GM21360 (cell line): Measurements from ENCODE around the gene EHBP1.

Source experiments
- ATAC-seq: cut with Tn5 transposase; IDR thresholded peaks from one replicate; pipeline ENCODE4 v1.9.1; 2021; ENCODE audit warnings: mild to moderate bottlenecking, moderate library complexity; ENCODE audit not compliant: unreplicated experiment

Gene EHBP1

DNA sequence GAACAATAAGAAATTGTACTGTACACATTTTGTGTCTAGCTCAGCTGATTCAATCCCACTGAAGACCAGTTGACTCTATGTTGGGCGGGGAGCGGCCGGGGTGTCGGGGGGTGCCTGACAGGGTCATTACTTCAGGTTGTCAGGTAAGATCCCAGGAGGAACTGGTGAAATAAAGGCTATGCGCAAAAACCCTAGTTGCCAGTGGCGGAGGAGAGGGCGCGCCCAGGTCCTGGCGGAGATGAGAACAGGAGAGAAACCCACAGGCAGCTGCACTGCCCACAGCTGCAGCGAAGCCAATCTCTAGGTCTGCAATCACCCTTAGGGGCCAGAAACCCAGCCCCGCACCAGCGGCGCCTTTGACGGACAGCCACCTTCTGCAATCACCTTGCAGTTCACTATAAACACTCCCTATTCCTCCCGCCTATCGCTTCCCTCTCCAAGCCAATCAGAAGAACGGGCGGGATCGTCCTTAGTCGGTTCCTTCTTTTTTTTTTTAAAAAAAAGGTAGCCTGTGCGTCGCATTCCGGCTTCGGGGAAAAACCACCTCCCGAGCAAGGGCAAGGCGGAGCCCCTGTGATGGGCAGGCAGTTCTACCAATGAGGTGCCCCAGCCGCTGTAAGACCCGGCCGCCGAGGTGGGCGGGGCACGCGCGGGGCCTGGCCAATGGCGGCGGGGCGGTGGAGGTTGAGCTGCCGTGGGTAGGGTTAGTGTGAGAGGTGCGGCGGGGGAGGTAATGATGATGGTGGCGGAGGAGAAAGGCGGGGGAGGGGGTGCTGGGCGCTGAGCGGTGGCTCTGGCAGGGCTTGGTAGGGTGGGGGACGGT, at the start of gene EHBP1:
Gene EHBP1 (plus strand): TSS at position 707 of the 823 bp plus-strand sequence. CDS start 1,479 bp downstream, outside the sequence.
- ATAC-seq: peak; percentile 92

DNA sequence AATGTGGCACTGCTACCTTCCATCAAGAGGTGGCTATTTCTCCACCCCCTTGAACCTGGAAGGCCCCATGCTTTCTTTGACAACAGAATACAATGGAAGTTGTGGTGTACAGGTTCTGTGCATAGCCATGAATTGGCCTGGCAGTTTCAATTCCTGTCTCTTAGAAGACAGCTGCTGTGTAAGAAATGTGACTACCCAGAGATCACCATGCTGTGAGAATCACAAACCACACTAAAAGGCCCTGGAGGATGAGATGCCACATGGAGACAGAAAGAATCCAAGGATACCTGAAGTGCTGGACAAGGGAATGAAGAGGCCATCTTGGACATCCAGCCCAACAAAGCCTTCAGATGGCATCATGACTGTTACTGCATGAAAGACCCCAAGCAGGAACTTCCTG, 47.7 kb upstream of the EHBP1 start:
- peak; percentile 53 for ATAC-seq

DNA sequence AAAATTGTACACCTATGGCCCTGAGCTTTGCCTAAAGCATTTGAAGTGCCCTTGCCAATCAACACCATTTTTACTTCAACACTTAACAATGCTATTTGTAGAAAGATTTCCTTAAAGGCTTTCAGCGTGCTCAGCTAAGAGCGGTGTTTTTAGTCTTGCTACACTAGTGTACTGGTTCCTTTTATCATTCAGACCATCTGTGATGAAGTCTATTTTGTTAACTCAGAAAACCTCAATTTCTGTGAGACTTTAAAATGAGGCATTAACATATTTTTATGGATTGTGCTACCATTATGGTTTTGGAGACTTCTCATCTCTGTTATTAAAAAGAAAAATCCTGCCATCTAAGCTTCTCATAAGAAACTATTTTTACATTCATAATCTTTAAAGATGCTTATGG, 46.6 kb upstream of the EHBP1 start:
- ATAC-seq: no peak

DNA sequence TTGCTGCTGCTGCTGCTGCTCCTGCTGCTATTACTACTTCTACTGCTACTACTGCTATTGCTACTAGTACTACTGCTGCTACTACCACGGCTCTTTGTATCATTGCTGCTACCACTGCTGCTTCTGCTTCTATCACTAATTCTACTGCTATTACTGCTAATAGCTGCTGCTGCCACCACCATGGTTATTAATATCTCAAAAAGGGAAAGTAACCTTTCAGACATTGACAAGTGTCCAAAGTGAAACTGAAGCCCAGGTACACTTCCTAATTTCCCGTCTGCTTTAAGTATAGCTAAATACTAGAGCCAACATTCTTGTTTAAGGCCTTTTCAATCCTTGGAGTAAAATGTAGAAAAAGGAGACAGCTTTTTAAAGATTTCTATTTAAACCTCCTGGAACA, 45.4 kb upstream of the EHBP1 start:
- ATAC-seq: peak; percentile 73

- ATAC-seq: no peak
These were observed 44.8 kb upstream of the EHBP1 start for GRCh38 chr2:62660582-62661262.

DNA sequence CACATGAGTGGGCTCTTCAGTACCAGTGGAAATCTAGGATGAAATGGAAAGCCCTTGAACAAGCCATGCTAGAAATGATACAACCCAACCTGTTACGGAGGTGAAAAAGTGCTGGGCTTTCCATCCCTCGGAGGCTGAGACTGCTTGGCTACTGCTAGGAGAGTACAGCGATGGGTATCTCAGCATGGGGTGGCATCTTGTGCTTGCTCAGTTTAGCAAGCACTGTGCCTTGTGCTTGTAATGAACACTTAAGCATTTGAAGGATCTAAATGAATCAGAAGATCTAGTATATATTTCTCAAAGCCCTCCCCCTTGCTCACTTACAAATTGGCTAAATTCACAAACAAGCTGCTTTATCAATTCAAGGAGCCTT, 44.3 kb upstream of the EHBP1 start:
- ATAC-seq: no peak

DNA sequence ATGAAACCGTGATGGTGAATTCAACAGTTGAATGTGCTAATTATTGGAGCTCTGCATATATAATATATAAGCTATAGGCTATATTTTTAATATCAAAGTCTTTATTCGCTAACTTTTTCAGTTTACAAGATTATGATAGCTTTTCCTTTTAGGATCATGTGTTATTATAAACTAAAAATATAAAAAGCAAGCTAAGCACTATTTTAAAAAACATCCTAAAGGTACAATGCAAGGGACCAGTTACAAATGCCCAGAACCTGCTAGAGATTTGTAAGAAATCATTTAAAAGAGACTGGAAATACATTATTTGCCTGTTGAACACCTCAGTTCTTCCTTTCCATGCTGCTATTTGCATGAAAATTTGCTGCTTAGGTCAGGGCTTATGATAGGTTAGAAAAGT, 43.4 kb upstream of the EHBP1 start:
- no peak for ATAC-seq

GRCh38 chr2:62662554-62662953, 43.0 kb upstream of the EHBP1 start:
- ATAC-seq: no peak

DNA sequence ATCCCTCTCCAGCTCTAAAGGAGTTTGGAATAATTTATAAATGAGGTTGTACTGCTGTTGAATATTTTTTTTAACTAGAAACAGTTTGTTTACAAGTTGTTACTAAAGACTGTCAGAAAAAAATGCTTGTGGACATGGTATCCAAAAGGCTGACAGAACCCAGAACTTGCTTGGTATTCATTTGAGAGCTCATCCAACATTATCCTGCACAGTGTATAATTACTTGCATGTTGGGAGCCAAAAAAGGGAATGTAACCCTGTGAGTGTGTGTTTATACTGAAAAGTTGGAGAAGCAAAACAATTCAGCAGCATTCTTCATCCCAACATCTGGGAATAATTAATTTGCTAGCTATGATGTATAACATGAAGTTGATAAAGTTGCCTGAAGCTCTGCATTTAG, 42.1 kb upstream of the EHBP1 start:
- ATAC-seq: no peak

DNA sequence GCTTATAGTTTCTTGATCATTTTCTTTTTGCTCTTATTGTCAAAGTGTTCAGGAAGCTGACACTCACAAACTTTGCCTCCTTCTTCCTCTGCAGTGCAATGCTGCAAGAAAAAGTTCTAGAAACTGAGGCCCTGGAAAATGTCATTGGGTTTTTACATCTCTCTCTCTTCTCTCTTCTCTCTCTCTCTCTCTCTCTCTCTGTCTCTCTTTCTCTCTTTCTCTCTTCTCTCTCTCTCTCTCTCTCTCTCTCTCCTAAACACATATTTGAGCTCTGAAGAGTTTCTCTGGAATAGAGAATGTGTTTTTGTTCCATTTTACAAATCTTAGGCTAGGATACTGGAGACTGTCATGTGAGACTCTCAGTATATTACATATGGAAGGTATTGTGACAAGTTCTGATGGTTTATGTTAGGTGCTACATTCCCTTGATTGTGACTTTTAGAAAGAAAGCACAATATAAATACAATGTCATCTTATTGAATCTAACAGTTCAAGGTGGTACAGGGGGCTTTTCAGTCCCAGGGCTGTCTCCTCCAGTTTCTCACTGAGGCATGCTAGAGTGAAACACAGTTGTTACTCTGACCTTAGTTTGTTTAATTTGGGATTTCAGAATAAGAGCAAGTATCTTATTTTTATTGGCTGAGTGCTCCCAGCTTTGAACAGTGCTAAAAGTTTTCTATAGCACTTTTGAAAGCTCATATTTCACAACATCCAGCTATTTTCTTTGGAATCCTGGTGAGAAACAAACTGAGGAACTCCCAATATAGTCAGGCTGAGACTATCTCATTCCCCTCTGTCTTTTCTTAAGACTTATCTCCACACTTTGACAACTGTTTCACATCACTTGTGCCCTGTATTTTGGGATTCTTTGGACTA, 41.4 kb upstream of the EHBP1 start:
- no peak for ATAC-seq

- ATAC-seq: no peak
These were observed 40.1 kb upstream of the EHBP1 start for GRCh38 chr2:62665446-62665845.

DNA sequence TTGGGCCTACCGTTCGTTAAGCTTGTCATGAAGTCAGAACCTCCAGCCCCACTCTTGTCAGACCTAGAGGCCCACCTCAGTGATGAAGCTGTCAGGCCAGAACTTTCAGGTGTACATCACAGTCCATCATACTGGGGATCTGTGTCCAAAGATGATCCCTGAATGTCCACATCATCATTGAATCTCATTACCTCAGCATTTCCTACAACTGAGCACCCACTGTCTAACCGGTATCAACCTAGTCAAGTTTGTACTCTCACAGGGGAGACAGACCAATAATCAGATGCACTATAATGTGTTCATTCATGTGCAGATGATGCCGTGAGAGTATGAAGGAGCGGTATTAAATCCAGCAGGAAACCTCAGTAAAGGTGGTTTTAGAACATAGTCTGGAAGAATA, 36.3 kb upstream of the EHBP1 start:
- no peak for ATAC-seq

- ATAC-seq: no peak
These were observed 32.9 kb upstream of the EHBP1 start for GRCh38 chr2:62672601-62673000.

- ATAC-seq: no peak
These were observed 30.5 kb upstream of the EHBP1 start for GRCh38 chr2:62675062-62675461.

GRCh38 chr2:62685256-62685655, 20.3 kb upstream of the EHBP1 start:
- no peak for ATAC-seq

GRCh38 chr2:62686012-62686685, 19.4 kb upstream of the EHBP1 start:
- ATAC-seq: no peak

- ATAC-seq: no peak
These were observed 17.9 kb upstream of the EHBP1 start for GRCh38 chr2:62687636-62688035.

DNA sequence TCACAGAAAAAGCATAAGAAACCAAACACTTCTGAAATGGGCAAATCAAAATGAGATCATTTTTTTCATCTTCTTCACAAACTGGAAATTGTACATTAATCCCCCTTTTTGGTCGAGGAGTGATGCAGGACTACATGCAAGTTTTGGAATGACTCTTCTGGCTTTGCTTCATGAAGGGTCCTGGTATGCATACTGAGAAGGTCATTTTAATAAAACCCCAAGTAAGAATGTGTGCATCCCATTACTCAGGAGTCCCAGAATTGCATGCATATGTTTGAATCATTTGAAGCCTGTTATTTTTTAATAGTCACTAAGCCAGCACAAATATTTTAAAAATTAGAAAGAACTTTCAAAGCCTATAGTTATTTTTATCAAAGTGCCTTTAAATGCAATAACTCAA, 16.7 kb upstream of the EHBP1 start:
- no peak for ATAC-seq

- ATAC-seq: no peak
These were observed 14.3 kb upstream of the EHBP1 start for GRCh38 chr2:62691186-62691585.

DNA sequence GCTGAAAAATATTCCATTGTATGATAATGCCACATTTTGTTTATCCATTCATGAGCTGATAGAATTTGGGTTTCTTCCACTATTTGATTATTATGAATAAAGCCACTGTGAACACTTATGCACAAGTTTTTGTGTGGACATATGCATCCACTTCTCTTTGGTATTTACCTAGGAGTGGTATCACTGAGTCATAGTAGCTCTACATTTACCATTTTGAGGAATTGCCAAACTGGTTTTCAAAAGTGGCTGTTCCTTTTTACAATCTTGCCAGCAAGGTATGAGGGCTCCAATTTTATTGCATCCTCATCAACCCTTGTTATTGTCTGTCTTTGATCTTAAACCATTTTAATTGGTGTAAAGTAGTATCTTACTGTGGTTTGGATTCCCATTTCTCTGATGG, 13.3 kb upstream of the EHBP1 start:
- ATAC-seq: no peak

GRCh38 chr2:62698653-62699052, 6.9 kb upstream of the EHBP1 start:
- no peak for ATAC-seq
